ENCODE results near the gene PLEKHG2. TPM values are rescaled to one million over a fixed set of nuclear protein-coding genes. Genes with fewer than 3 reads are reported as not detected.

The PLEKHG2 gene
- total RNA-seq, 1 donor: 14.1 TPM

- no peak for DNase-seq (ENCODE audit: low read depth)
- H3K4me3 ChIP-seq (ENCODE audit: low read depth, low read length): no peak overlapping the region
- no peak for TF ChIP-seq CTCF (IDR thresholded peaks at IDR 0.05; ENCODE audit: insufficient read depth, low read length)
Observed at GRCh38 chr19:39416152-39417120, 4.0 kb downstream of the PLEKHG2 start.

GRCh38 chr19:39417463-39418181 lies 5.2 kb downstream of the PLEKHG2 start:
- no peak overlapping the region for H3K4me3 ChIP-seq (ENCODE audit: low read depth, low read length)
- DNase-seq (ENCODE audit: low read depth): no peak
- no peak for TF ChIP-seq CTCF (IDR thresholded peaks at IDR 0.05; ENCODE audit: insufficient read depth, low read length)

GRCh38 chr19:39419003-39419402 lies 6.5 kb downstream of the PLEKHG2 start:
- no peak overlapping the region for H3K4me3 ChIP-seq (ENCODE audit: low read depth, low read length)
- TF ChIP-seq CTCF (IDR thresholded peaks at IDR 0.05; ENCODE audit: insufficient read depth, low read length): no peak
- no peak for DNase-seq (ENCODE audit: low read depth)

GRCh38 chr19:39420769-39421168 lies 8.3 kb downstream of the PLEKHG2 start:
- no peak for TF ChIP-seq CTCF (IDR thresholded peaks at IDR 0.05; ENCODE audit: insufficient read depth, low read length)
- no peak for DNase-seq (ENCODE audit: low read depth)

GRCh38 chr19:39422020-39422419 lies 9.6 kb downstream of the PLEKHG2 start:
- H3K4me3 ChIP-seq (ENCODE audit: low read depth, low read length): no peak overlapping the region
- no peak for TF ChIP-seq CTCF (IDR thresholded peaks at IDR 0.05; ENCODE audit: insufficient read depth, low read length)
- no peak for DNase-seq (ENCODE audit: low read depth)

More at GRCh38 chr19:39420769-39421168, 8.3 kb downstream of the PLEKHG2 start:
- H3K4me3 ChIP-seq (ENCODE audit: low read depth, low read length): no peak overlapping the region

- TF ChIP-seq CTCF (IDR thresholded peaks at IDR 0.05; ENCODE audit: insufficient read depth, low read length): no peak
- no peak for DNase-seq (ENCODE audit: low read depth)
- H3K4me3 ChIP-seq (ENCODE audit: low read depth, low read length): no peak overlapping the region
Observed at GRCh38 chr19:39423258-39424086, 11.0 kb downstream of the PLEKHG2 start.
